ENCODE data around the gene PDXK.

DNA sequence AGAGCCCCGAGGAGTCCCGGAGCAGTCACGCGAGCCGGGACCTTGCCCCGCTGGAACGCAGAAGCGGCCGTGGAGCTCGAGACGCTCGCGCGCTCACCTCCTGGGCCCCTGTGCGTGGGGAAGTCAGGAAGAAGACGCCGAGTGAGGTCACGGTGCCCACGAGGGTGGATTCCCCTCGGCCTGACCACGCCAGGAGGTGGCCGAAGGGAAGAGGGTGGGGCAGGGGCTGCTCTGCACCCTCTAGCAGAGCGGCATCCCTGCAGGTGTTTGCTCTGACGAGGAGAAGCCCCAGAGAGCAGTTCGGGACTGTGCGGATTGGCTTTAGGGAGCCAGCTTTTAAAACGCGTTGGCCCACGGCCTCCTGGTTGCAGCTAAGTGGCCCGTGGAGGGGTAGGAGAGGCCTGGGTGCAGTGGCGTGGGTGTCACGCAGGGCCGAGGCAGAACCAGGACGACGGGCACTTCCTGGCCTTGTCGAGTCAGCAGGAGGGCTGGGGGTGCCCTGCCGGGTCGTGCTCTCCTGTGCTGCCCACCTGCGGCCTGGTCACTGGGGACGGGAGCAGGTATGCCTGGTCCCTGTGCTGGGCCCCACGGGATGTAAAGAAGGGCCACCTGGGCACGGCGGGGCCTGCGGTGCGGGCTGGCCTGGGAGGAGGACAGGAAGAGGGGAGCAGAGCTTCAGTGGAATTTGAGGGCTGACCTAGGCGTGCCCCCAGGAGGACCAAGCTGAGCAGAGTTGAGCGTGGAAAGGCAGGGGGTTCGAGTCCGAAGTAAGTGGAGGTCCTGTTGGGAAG, 1.0 kb downstream of the PDXK start:
- TF ChIP-seq, protein P1, sequence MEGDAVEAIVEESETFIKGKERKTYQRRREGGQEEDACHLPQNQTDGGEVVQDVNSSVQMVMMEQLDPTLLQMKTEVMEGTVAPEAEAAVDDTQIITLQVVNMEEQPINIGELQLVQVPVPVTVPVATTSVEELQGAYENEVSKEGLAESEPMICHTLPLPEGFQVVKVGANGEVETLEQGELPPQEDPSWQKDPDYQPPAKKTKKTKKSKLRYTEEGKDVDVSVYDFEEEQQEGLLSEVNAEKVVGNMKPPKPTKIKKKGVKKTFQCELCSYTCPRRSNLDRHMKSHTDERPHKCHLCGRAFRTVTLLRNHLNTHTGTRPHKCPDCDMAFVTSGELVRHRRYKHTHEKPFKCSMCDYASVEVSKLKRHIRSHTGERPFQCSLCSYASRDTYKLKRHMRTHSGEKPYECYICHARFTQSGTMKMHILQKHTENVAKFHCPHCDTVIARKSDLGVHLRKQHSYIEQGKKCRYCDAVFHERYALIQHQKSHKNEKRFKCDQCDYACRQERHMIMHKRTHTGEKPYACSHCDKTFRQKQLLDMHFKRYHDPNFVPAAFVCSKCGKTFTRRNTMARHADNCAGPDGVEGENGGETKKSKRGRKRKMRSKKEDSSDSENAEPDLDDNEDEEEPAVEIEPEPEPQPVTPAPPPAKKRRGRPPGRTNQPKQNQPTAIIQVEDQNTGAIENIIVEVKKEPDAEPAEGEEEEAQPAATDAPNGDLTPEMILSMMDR (IDR thresholded peaks at IDR 0.05) = no peak
- no peak for TF ChIP-seq POLR2A (IDR thresholded peaks at IDR 0.05)
- TF ChIP-seq POLR2AphosphoS5 (IDR thresholded peaks at IDR 0.05) = no peak

Data from breast epithelium (tissue), 3 donors.